Activated CD4-positive, CD25-positive, alpha-beta regulatory T cell treated with anti-CD3 and anti-CD28 coated beads, Interleukin-2, amount 50 U/mL, for 72 hours (primary cell): ENCODE measurements around the gene TBC1D32.
"Not testable (repeated sequence)": the region's sequence is repeated elsewhere in the genome, so short reads cannot be mapped to it uniquely, and the experiment has no call there.

ENCODE experiments used
- DNase-seq: peaks from one replicate; pipeline ENCODE4 v3.0.0; 2021

TBC1D32 gene

DNA sequence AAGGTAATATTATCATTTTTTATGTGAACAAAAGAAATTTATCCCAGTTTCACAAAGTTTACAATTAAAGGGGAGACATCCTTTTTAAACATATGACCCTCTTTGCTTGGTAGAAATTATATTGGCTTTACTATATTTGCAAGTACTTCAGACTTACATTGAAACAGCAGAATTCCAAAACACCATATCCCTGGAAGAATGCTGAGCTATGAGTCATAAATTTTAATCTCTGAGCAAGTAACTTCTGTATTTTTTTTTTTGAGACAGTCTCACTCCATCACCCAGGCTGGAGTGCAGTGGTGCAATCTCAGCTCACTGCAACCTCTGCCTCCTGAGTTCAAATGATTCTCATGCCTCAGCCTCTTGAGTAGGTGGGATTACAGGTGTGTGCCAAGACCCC is 240.4 kb downstream of the TBC1D32 start:
- no peak for DNase-seq

DNA sequence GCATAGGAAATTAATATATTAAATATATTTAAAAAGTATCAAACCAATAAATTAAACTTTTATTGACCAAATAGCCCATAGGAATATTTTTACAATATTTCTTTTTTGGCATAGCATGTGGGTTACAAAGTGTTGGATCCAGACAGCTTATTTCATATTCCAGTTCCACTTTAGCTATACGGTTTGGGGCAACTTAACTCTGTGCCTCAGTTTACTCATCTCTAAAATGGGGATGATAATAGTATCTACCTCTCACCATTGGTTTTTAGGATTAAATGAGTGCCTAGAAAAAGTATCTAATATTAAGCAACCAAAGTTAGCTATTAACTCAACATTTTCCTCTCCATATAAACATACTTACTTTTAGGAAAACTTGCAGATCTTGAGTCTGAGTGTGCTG is 243.8 kb downstream of the TBC1D32 start:
- DNase-seq, result no peak

DNA sequence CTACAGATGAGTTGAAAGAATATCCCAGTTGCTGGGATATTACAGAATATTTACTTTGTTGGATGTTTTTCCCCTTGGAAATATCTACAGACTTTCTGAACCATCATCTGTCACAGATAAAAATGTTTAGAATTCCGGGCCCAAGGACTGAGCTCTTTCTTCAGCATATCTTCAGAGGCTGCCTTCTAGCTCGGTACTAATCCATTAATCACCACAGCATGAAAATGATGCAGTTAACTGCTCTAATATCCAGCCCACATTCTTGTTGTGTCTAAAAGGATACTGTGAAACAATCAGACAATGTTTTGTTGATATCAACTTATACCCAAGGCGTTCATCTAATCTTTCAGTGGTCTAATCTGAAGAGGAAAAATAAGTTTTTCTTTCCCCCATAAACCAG is 247.4 kb downstream of the TBC1D32 start:
- no peak for DNase-seq

DNA sequence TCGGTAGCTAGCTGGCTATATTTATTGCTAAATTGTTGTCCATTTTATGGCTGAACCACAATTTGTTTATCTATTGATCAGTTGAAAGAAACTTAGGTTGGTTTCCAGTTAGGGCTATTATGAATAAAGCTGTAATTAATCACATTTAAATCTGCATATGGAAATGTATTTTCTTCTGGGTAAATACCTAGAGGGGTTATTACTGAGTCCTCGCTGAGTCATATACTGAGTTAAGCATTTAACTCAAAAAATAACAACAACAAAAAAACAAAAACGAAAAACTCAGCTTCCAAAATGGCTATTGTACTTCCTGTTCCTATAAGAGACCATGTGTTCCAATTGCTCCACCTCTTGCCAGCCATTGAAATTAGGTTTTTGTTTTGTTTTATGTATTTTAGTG is 258.2 kb downstream of the TBC1D32 start:
- no peak for DNase-seq

DNA sequence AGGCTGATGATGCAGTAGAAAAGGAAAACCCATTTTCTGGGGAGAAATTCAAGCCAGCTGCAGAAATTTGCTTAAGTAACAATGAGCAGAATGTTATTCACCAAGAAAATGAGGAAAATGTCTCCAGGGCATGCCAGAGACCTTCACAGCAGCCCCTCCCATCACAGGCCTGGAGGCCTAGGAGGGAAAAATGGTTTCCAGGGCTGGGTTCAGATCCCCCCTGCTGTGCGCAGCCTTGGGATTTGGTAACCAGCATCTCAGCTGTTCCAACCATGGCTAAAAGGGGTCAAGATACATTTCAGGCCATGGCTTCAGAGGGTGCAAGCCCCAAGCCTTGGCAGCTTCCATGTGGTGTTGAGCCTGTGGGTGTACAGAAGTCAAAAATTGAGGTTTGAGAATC is 265.5 kb downstream of the TBC1D32 start:
- DNase-seq, result not testable (repeated sequence)

DNA sequence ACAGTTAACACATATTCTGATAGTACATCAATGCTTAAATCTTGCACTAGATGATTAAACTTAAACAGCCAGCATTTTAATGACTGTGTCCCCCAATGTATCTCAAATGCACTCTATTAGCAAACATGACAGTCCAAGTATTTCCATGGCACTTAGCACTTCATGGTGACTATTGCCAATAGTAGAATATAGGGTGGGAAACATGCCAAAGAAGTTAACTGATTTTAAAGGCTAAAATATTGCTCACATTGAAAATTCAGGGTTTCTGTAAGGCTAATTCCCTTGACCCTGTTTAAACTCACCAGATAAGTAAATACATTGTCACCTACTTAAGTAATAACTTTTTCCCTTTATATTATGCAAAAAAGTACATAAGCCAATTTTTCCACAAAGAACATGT is 266.9 kb downstream of the TBC1D32 start:
- no peak for DNase-seq

DNA sequence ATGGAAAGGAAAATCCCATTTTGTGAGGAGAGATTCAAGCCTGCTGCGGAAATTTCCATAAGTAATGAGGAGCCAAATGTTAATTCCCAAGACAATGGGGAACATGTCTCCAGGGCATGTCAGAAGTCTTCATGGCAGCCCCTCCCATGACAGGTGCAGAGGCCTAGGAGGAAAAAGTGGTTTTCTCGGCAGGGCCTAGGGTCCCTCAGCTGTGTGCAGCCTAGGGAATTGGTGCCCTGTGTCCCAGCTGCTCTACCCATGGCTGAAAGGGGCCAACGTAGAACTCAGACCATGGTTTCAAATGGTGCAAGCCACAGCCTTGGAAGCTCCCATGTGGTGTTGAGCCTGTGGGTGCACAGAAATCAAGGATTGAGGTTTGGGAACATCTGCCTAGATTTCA is 269.9 kb downstream of the TBC1D32 start:
- no peak for DNase-seq

DNA sequence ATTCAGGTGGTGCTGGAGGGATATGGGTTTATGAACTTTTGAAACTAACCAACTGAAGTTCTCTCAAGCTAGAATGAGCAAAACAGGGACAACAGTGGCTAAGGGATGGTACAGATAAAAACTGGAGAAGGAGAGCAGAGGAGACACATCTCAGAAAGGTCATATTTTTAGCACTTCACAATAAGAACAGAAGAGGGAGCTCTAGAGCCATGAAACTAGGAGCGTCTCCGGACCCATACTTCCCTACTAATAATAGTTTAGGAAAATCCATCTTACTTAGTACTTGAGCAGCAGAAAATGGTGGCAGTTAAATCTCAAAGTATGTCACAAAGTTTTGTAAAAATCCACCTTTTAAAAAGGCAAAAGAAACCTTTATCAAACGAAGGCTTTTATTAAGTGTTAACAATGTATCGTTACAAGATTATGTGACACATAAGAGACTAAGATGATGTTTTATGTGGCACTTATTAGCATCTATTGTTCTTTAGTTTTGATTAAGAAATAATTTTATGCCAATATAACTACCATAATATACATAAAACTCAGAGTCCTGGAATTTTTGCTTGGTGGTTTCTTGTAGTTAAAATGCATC is 278.6 kb downstream of the TBC1D32 start:
- no peak for DNase-seq

DNA sequence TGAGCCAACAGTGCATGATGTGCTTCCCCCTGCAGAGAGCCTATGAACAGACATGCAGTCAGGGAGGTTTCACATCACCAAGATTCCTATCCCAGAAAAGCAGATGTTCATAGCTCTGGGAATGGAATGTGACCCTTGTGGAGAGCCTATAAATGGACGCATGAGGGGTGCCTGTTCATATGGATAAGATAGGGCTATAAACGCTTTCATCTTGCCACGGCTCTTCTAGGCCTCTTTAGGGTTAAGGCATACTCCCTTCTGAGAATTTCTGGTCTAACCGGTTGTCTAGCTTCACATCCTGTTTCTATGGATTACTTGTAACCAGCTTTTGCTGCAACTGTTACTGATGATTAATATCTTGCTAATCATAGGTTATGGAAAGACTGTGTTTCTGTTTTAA is 285.7 kb downstream of the TBC1D32 start:
- not testable (repeated sequence) for DNase-seq

DNA sequence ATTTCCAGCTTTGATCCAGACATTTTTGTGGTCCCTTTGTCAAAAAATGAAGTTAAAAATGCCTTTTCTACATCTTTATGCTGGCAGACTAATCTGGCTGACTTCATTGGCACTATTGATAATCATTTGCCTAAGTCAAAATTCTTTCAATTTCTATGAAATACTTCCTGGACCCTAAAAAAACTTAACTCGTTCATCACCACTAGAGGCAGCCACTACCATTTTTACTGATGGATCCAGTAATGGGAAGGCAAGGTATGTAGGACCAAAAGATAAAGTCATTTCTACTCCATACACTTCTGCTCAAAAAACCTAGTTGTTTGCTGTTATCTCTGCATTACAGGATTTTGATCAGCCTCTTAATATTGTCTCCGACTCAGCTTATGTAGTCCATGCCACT is 289.4 kb downstream of the TBC1D32 start:
- not testable (repeated sequence) for DNase-seq

DNA sequence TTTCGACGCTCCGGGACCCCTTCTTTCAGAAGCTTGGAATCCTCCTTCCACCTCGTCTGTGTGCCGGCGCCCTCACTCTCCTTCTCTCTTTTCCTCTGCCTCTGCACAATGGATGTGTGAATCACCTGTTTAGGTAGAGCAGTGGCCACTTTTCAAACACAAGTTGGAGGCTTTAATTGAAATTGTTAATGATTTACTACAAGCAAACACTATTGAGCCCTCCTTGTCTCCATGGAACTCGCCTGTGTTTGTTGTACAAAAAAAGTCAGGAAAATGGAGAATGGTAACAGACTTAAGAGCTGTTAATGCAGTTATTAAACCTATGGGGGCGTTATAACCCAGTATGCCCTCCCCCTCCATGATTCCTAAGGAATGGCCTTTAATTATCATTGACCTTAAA is 290.6 kb downstream of the TBC1D32 start:
- not testable (repeated sequence) for DNase-seq

DNA sequence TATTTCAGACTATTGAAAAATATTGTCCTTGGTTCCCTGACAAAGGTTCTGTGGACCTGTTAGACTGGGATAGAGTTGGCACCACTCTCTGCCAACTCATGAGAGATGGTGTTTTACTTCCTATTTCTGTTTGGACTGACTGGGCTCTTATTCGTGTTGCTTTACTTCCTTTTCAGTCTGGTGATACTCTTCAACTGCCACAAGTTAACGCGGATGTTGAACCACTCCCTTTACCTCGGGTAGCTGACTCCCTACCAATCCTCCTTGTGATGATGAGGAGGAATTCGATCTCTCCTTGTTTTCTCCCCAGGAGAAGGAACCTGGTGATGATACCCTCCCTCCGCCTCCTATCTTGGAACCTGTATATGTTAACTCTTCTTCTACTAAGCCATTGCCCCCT is 291.1 kb downstream of the TBC1D32 start:
- not testable (repeated sequence) for DNase-seq

DNA sequence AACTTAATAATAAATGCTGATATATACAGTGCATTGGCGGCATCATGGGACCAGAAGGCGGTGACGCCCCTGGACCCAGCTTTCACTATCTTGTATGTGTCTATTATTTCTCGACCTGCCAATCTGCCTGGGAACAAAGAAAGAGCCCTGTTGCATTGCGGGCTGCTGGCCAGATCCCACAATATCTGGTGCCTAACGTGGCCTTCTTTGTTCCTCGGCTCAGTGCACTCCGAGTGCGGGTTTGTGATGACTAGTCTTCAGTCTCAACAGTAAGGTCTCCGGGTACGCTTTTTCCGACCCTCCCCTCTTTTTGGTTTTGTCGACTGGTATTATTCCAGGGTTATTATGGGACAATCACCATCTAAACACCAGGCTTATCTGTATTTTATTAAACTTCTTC is 291.5 kb downstream of the TBC1D32 start:
- DNase-seq, result no peak

DNA sequence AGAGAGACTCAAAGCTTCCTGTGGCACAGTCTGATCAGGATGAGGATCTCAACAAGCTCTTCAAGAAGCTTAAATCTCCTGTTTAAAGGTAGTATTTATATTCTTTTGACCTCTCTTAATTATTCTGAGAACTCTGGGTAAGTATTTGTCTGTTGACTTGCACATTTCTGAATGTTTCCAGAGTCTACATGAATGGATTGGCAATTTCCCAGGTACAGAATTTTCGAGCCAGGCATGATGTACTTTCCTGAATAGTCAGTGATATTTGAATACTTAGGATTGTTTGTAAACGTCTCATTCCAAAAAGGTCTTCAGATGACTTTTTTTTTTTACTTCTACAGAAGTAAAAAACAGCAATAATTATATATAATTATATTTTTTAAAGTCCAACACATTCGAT is 293.4 kb downstream of the TBC1D32 start:
- no peak for DNase-seq

DNA sequence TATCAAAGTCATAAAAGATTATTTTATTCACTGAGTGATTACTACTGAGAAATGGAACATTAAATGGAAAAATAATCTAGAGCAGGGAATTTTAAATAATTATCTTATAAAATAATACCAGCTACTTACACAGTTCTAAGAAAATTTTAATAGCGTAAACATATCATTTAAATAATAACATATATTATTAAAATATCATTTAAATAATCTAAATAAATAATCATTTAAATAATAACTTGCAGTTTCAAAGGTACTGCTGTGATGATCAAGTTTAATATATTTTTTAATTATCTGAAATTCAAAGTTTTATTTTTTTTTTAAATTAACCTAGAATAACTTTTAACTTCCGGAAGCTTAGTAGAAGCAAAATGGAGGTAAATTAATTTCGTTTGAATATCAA is 301.2 kb downstream of the TBC1D32 start:
- no peak for DNase-seq

DNA sequence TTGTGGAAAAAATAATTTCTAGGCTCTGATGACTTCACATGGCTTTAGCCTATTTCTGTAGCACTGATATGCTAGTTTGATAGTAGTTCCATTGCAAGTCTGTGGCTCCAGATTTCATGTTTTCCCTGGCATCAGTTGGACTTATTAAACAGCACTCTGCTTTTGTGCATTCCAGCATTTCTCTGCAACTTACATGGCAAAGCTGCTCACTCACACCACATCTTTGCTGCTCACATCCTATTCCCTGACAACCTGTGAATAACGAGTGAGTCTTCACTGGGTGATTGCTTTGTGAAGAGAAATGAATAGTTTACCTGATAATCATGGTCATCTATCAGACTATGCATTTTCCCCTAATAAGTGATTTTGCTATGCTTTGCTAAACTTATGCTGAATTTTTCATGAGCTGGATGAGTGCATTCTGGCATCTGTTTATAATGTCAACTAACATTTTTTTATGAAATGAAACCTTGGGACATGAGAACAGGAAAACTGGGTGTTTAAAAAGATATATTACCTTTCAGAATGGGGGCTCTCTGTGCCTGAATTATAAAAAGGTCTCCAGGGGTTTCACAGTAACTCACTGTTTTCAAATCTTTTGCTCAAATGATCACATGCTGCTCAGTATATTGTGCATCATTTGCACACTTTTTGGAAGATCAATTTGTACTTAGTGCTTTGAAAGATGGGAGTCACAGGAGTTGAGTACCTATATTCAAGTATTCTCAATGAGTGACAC is 301.8 kb downstream of the TBC1D32 start:
- no peak for DNase-seq
